GM23338 (cell line): ENCODE results near the gene ASPRV1.

Experiments
- CREB1 ChIP-seq: fragments of 250-450 bp; sonication (Bioruptor Pico); IDR thresholded peaks from 2 replicates; pipeline ENCODE4 v1.5.0; 2020; ENCODE audit warnings: low read depth, mild to moderate bottlenecking, moderate library complexity
- CTCF ChIP-seq, 2 experiments: fragments of 200-600 bp in 1 of 2; sonication (generic) in 1 of 2; conservative IDR thresholded peaks; 2 replicates each; pipeline versions ENCODE4 v1.5.1 to v1.6.1; 2016 to 2017; ENCODE audit warnings: antibody characterized with exemption in 2 of 2, low read depth in 2 of 2, mild to moderate bottlenecking in 2 of 2, moderate library complexity in 1 of 2
- EZH2 ChIP-seq: fragments of 200-600 bp; sonication (generic); IDR thresholded peaks from one replicate; pipeline ENCODE4 v1.8.0; 2017; ENCODE audit warnings: antibody characterized with exemption, mild to moderate bottlenecking, low read depth; ENCODE audit not compliant: unreplicated experiment
- EZH2phosphoT487 ChIP-seq: fragments of 200-600 bp; sonication (generic); IDR thresholded peaks from one replicate; pipeline ENCODE4 v1.8.1; 2018; ENCODE audit warnings: antibody characterized with exemption; ENCODE audit not compliant: unreplicated experiment
- NANOG ChIP-seq: IDR thresholded peaks from 2 replicates; pipeline ENCODE4 v1.6.1; 2016; ENCODE audit warnings: antibody characterized with exemption, borderline replicate concordance
- POLR2AphosphoS5 ChIP-seq: IDR thresholded peaks from 2 replicates; pipeline ENCODE4 v1.6.1; 2016; ENCODE audit warnings: antibody characterized with exemption, low read depth
- REST ChIP-seq: IDR thresholded peaks from one replicate; pipeline ENCODE4 v1.6.1; 2018; ENCODE audit warnings: antibody characterized with exemption; ENCODE audit not compliant: unreplicated experiment
- ZNF331 ChIP-seq: fragments of 250-450 bp; sonication (Bioruptor Pico); IDR thresholded peaks from 2 replicates; pipeline ENCODE4 v1.5.0; 2020; ENCODE audit warnings: low read depth, mild to moderate bottlenecking, moderate library complexity

- TF ChIP-seq CTCF (conservative IDR thresholded peaks at IDR 0.05; ENCODE audit: low read depth in 2 of 2) (no peak), POLR2AphosphoS5 (no peak), REST (no peak), EZH2 (no peak), EZH2phosphoT487 (no peak), NANOG (no peak), CREB1 (CRISPR knock-in tag) (no peak), ZNF331 (CRISPR knock-in tag) (no peak)
Measured at GRCh38 chr2:69961496-69961895, at the start of gene ASPRV1.
